Erythroblast (primary cell): Measurements from ENCODE around the gene VMO1.

Experiments
- GATA1 ChIP-seq: IDR thresholded peaks from 2 replicates; pipeline ENCODE4 v1.6.1; 2011; ENCODE audit warnings: low read depth, mild to moderate bottlenecking, control low read depth, low read length, moderate library complexity
- POLR2A ChIP-seq: IDR thresholded peaks from 2 replicates; pipeline ENCODE4 v1.6.1; 2011; ENCODE audit warnings: mild to moderate bottlenecking, low read length

- TF ChIP-seq POLR2A: no peak
- TF ChIP-seq GATA1: no peak
Measured at GRCh38 chr17:4827399-4827798, 41.2 kb upstream of the VMO1 start.
